ENCODE measurements around the gene KANK2. TPM values are rescaled to one million over a fixed set of nuclear protein-coding genes. Genes with fewer than 3 reads are reported as not detected.
"Not testable (repeated sequence)": the region's sequence is repeated elsewhere in the genome, so short reads cannot be mapped to it uniquely, and the experiment has no call there.

Gene KANK2
- total RNA-seq, 1 donor from 2014 or later = 383 TPM

GRCh38 chr19:11181488-11181887, 15.9 kb downstream of the KANK2 start:
- ATAC-seq (ENCODE audit: poor library complexity) (no peak), DNase-seq (no peak)
- intact Hi-C loops (cut with DNase I) = no loop called here

GRCh38 chr19:11180975-11181374, 16.4 kb downstream of the KANK2 start:
- ATAC-seq (ENCODE audit: poor library complexity) = peak; percentile 32
- DNase-seq; intact Hi-C loops (cut with DNase I): not testable (repeated sequence)

GRCh38 chr19:11180346-11180745, 17.0 kb downstream of the KANK2 start:
- intact Hi-C loops (cut with DNase I) = no loop called here
- peak; percentile 25 for ATAC-seq (ENCODE audit: poor library complexity)
- no peak for DNase-seq

- ATAC-seq (ENCODE audit: poor library complexity) = no peak
These were observed 17.5 kb downstream of the KANK2 start for GRCh38 chr19:11179716-11180297.

GRCh38 chr19:11179145-11179465, 18.2 kb downstream of the KANK2 start:
- intact Hi-C loops (cut with DNase I); ATAC-seq (ENCODE audit: poor library complexity); DNase-seq: not testable (repeated sequence)

More at GRCh38 chr19:11179716-11180297, 17.5 kb downstream of the KANK2 start:
- intact Hi-C loops (cut with DNase I) = no loop called here
- peak; percentile 61 for DNase-seq

- ATAC-seq (ENCODE audit: poor library complexity) (no peak), DNase-seq (no peak)
- intact Hi-C loops (cut with DNase I) = no loop called here
These were observed 19.8 kb downstream of the KANK2 start for GRCh38 chr19:11177592-11177991.

GRCh38 chr19:11176466-11177193, 20.7 kb downstream of the KANK2 start:
- intact Hi-C loops (cut with DNase I) = no loop called here
- ATAC-seq (ENCODE audit: poor library complexity) (no peak), DNase-seq (no peak)

- ATAC-seq (ENCODE audit: poor library complexity) = no peak
- intact Hi-C loops (cut with DNase I) = no loop called here
- DNase-seq = no peak
These were observed 21.4 kb downstream of the KANK2 start for GRCh38 chr19:11175920-11176319.

GRCh38 chr19:11174336-11174735, 23.0 kb downstream of the KANK2 start:
- DNase-seq (no peak), ATAC-seq (ENCODE audit: poor library complexity) (no peak)
- intact Hi-C loops (cut with DNase I) = no loop called here

GRCh38 chr19:11173516-11174155, 23.7 kb downstream of the KANK2 start:
- ATAC-seq (ENCODE audit: poor library complexity) (no peak), DNase-seq (no peak)
- intact Hi-C loops (cut with DNase I) = no loop called here

- ATAC-seq (ENCODE audit: poor library complexity) (no peak), DNase-seq (no peak)
- intact Hi-C loops (cut with DNase I) = no loop called here
These were observed 24.8 kb downstream of the KANK2 start for GRCh38 chr19:11172576-11172975.

- no peak for ATAC-seq (ENCODE audit: poor library complexity)
- no peak for DNase-seq
- intact Hi-C loops (cut with DNase I) = no loop called here
These were observed 26.2 kb downstream of the KANK2 start for GRCh38 chr19:11171144-11171543.

- DNase-seq = no peak
- intact Hi-C loops (cut with DNase I) = no loop called here
- no peak for ATAC-seq (ENCODE audit: poor library complexity)
These were observed 27.3 kb downstream of the KANK2 start for GRCh38 chr19:11169896-11170678.

- no peak for DNase-seq
- intact Hi-C loops (cut with DNase I) = no loop called here
- ATAC-seq (ENCODE audit: poor library complexity) = no peak
These were observed 28.8 kb downstream of the KANK2 start for GRCh38 chr19:11168568-11168967.

- ATAC-seq (ENCODE audit: poor library complexity) = peak; percentile 22
- intact Hi-C loops (cut with DNase I) = no loop called here
- peak; percentile 65 for DNase-seq
These were observed 30.8 kb downstream of the KANK2 start for GRCh38 chr19:11166281-11167142.

GRCh38 chr19:11165486-11166030, 31.8 kb downstream of the KANK2 start:
- intact Hi-C loops (cut with DNase I) = no loop called here
- ATAC-seq (ENCODE audit: poor library complexity) (peak; percentile 6), DNase-seq (no peak)

GRCh38 chr19:11164879-11165406, 32.4 kb downstream of the KANK2 start:
- intact Hi-C loops (cut with DNase I) = no loop called here
- ATAC-seq (ENCODE audit: poor library complexity) (peak; percentile 72), DNase-seq (peak; percentile 92)

- ATAC-seq (ENCODE audit: poor library complexity) (no peak), DNase-seq (no peak)
- intact Hi-C loops (cut with DNase I) = no loop called here
These were observed 33.0 kb downstream of the KANK2 start for GRCh38 chr19:11164296-11164695.
